GM06990 (cell line): ENCODE measurements around the gene GRID2.

ENCODE experiments used
- DNase-seq: peaks from one replicate; pipeline ENCODE4 v3.0.0-alpha.2; 2011; ENCODE audit not compliant: insufficient read length; ENCODE audit errors: extremely low read depth
- H3K27me3 ChIP-seq: replicated peaks from 2 replicates; pipeline ENCODE4 v1.6.0; 2011; ENCODE audit warnings: low read length; ENCODE audit not compliant: control insufficient read depth, insufficient read depth
- H3K36me3 ChIP-seq: 2 replicates; pipeline ENCODE4 v1.5.1; 2011; ENCODE audit warnings: low read length; ENCODE audit not compliant: control insufficient read depth, insufficient read depth
- H3K4me3 ChIP-seq: replicated peaks from 2 replicates; pipeline ENCODE4 v1.5.1; 2011; ENCODE audit warnings: low read depth, mild to moderate bottlenecking, control low read depth, low read length
- CTCF ChIP-seq: IDR thresholded peaks from 2 replicates; pipeline ENCODE4 v1.5.1; 2011; ENCODE audit warnings: low read length, control low read depth, mild to moderate bottlenecking, inconsistent platforms; ENCODE audit not compliant: insufficient read depth, poor library complexity, severe bottlenecking

GRID2 gene

GRCh38 chr4:93334003-93334402 lies 1030.2 kb downstream of the GRID2 start:
- no peak for TF ChIP-seq CTCF
- no peak for DNase-seq
- Histone ChIP-seq H3K4me3 (no peak overlapping the region), H3K36me3 (no peaks in the 10 kb centered on the region), H3K27me3 (no peaks in the 10 kb centered on the region)

GRCh38 chr4:93337196-93337595 lies 1033.4 kb downstream of the GRID2 start:
- Histone ChIP-seq H3K27me3 (no peaks in the 10 kb centered on the region), H3K4me3 (no peak overlapping the region), H3K36me3 (no peaks in the 10 kb centered on the region)
- DNase-seq, result no peak
- no peak for TF ChIP-seq CTCF

GRCh38 chr4:93342738-93343137 lies 1039.0 kb downstream of the GRID2 start:
- TF ChIP-seq CTCF, result no peak
- H3K4me3 ChIP-seq, result no peak overlapping the region
- H3K27me3 ChIP-seq, result no peaks in the 10 kb centered on the region
- no peaks in the 10 kb centered on the region for H3K36me3 ChIP-seq
- DNase-seq, result no peak

- DNase-seq, result no peak
- H3K36me3 ChIP-seq, result no peaks in the 10 kb centered on the region
- TF ChIP-seq CTCF, result no peak
- no peak overlapping the region for H3K4me3 ChIP-seq
- no peaks in the 10 kb centered on the region for H3K27me3 ChIP-seq
Observed at GRCh38 chr4:93346840-93347239, 1043.1 kb downstream of the GRID2 start.

GRCh38 chr4:93348896-93349295 lies 1045.1 kb downstream of the GRID2 start:
- DNase-seq, result no peak
- H3K27me3 ChIP-seq, result no peaks in the 10 kb centered on the region
- H3K36me3 ChIP-seq, result no peaks in the 10 kb centered on the region
- no peak for TF ChIP-seq CTCF
- H3K4me3 ChIP-seq, result no peak overlapping the region

GRCh38 chr4:93351846-93352245 lies 1048.1 kb downstream of the GRID2 start:
- Histone ChIP-seq H3K4me3 (no peak overlapping the region), H3K27me3 (no peaks in the 10 kb centered on the region), H3K36me3 (no peaks in the 10 kb centered on the region)
- TF ChIP-seq CTCF, result no peak
- no peak for DNase-seq
